ENCODE results near the gene KLHL29. TPM values are rescaled to one million over a fixed set of nuclear protein-coding genes. Genes with fewer than 3 reads are reported as not detected.

KLHL29 gene
- total RNA-seq, 4 donors from 2014 or later, result 39.6 to 52.0 (median 40.4) TPM

- TF ChIP-seq POLR2A (IDR thresholded peaks at IDR 0.05) (no peak), CTCF (IDR thresholded peaks at IDR 0.05) (no peak), EP300 (IDR thresholded peaks at IDR 0.05) (no peak)
- H3K27me3 ChIP-seq, result no peaks in the 10 kb centered on the region
- no peak overlapping the region for H3K4me3 ChIP-seq
- no peaks in the 10 kb centered on the region for H3K36me3 ChIP-seq
- H3K4me1 ChIP-seq, result peaks cover 0 to 99% (median 51%) of the 10 kb centered on the region in 4 donors
- no peaks in the 10 kb centered on the region for H3K9me3 ChIP-seq
- H3K27ac ChIP-seq, result peak overlapping the region in 2 of 4 donors; percentile 84 to 85
- no peak for DNase-seq (ENCODE audit: low spot score in 2 of 2)
- 64 to 70% methylated on average over 7 of the region's 7 CpGs for WGBS, 2 donors
Observed at GRCh38 chr2:23591111-23591510, 206.1 kb downstream of the KLHL29 start.

- no peaks in the 10 kb centered on the region for H3K27me3 ChIP-seq
- 74 to 76% methylated on average over 5 to 9 of the region's 9 CpGs for WGBS, 2 donors
- no peak overlapping the region for H3K4me3 ChIP-seq
- DNase-seq (ENCODE audit: low spot score in 2 of 2), result no peak
- H3K4me1 ChIP-seq, result peaks cover 0 to 99% (median 50%) of the 10 kb centered on the region in 4 donors
- no peak for TF ChIP-seq EP300 (IDR thresholded peaks at IDR 0.05)
- TF ChIP-seq CTCF (IDR thresholded peaks at IDR 0.05), result no peak
- no peak for TF ChIP-seq POLR2A (IDR thresholded peaks at IDR 0.05)
- H3K27ac ChIP-seq, result peak overlapping the region in 3 of 4 donors; percentile 11 to 85 (median 84)
- H3K36me3 ChIP-seq, result no peaks in the 10 kb centered on the region
- H3K9me3 ChIP-seq, result no peaks in the 10 kb centered on the region
Observed at GRCh38 chr2:23592061-23592685, 207.2 kb downstream of the KLHL29 start.

GRCh38 chr2:23592898-23593751, 208.1 kb downstream of the KLHL29 start:
- TF ChIP-seq POLR2A (IDR thresholded peaks at IDR 0.05) (no peak), EP300 (IDR thresholded peaks at IDR 0.05) (no peak), CTCF (IDR thresholded peaks at IDR 0.05) (no peak)
- Histone ChIP-seq H3K36me3 (no peaks in the 10 kb centered on the region), H3K4me1 (peaks cover 0 to 96% (median 49%) of the 10 kb centered on the region in 4 donors), H3K27me3 (no peaks in the 10 kb centered on the region), H3K4me3 (no peak overlapping the region), H3K9me3 (no peaks in the 10 kb centered on the region), H3K27ac (peak overlapping the region in 3 of 4 donors; percentile 1 to 85 (median 84))
- 57 to 59% methylated on average over 12 of the region's 12 CpGs for WGBS, 2 donors
- DNase-seq (ENCODE audit: low spot score in 2 of 2), result no peak

- no peak overlapping the region for H3K4me3 ChIP-seq
- no peaks in the 10 kb centered on the region for H3K36me3 ChIP-seq
- no peaks in the 10 kb centered on the region for H3K27me3 ChIP-seq
- peak in 1 of 2 donors; percentile 54 for TF ChIP-seq EP300 (IDR thresholded peaks at IDR 0.05)
- TF ChIP-seq CTCF (IDR thresholded peaks at IDR 0.05), result no peak
- no peaks in the 10 kb centered on the region for H3K9me3 ChIP-seq
- peaks cover 0 to 95% (median 45%) of the 10 kb centered on the region in 4 donors for H3K4me1 ChIP-seq
- 56 to 70% methylated on average over 15 to 21 of the region's 21 CpGs for WGBS, 2 donors
- peak overlapping the region; percentile 1 to 85 (median 54) for H3K27ac ChIP-seq
- DNase-seq (ENCODE audit: low spot score in 2 of 2), result no peak
Observed at GRCh38 chr2:23593752-23594459, 208.9 kb downstream of the KLHL29 start.

All from tibial nerve (tissue), 4 donors.